ENCODE measurements around the gene HOXB9. TPM values are rescaled to one million over a fixed set of nuclear protein-coding genes. Genes with fewer than 3 reads are reported as not detected.

HOXB9 gene
- total RNA-seq, 1 donor from 2014 or later = 0.13 TPM

DNA sequence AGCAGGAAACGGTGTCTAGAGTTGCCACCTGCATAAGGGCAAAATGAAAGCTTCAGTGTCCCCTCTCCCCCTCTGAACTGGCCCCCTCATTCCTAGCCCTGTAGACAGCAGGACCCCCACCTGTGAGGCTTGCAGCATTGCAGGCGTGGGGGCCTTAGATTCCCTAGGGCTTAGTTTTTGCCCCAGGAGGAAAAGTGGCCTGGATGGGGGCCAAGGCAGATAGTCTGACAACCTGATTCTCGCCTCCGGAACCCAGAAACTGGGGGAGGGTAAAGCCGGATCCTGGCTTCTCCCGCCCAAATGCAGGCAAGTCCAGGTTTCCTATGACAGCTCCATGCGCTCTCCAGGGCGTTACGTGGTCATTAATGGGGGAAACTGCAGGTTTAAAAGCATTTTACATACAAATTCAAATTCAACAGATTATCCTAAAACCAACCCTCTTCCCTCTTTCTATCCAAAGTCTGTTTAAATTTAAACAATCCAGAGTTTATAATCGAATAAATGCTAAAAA lies 20.7 kb downstream of the HOXB9 start:
- POLR2A ChIA-PET = no interaction called here
- Mint-ChIP-seq H3K9me3 (no peaks in the 10 kb centered on the region), H3K27me3 (peaks cover 55% of the 10 kb centered on the region), H3K27ac (no peak overlapping the region), H3K4me1 (peaks cover 6% of the 10 kb centered on the region), H3K36me3 (ENCODE audit: low read depth) (no peaks in the 10 kb centered on the region), H3K4me3 (no peak overlapping the region)
- no peak for ATAC-seq (ENCODE audit: low read depth)
- intact Hi-C loops (cut with micrococcal nuclease) = no loop called here
- CTCF ChIA-PET = interaction anchor here (2.0 kb wide), 1 partner anchor 13 kb away, joined by 9 read pairs; no protein-coding TSS in a partner anchor
- DNase-seq = no peak
- TF ChIP-seq, protein P1, sequence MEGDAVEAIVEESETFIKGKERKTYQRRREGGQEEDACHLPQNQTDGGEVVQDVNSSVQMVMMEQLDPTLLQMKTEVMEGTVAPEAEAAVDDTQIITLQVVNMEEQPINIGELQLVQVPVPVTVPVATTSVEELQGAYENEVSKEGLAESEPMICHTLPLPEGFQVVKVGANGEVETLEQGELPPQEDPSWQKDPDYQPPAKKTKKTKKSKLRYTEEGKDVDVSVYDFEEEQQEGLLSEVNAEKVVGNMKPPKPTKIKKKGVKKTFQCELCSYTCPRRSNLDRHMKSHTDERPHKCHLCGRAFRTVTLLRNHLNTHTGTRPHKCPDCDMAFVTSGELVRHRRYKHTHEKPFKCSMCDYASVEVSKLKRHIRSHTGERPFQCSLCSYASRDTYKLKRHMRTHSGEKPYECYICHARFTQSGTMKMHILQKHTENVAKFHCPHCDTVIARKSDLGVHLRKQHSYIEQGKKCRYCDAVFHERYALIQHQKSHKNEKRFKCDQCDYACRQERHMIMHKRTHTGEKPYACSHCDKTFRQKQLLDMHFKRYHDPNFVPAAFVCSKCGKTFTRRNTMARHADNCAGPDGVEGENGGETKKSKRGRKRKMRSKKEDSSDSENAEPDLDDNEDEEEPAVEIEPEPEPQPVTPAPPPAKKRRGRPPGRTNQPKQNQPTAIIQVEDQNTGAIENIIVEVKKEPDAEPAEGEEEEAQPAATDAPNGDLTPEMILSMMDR (IDR thresholded peaks at IDR 0.05) = no peak

GRCh38 chr17:48604770-48605329 lies 21.3 kb downstream of the HOXB9 start, which contains the start of gene HOXB6:
HOXB6 (minus strand) TSS chr17:48604986; CDS start chr17:48598150, 6,836 bp downstream.
- no peak for ATAC-seq (ENCODE audit: low read depth)
- peak within 1 kb of the TSS; percentile 20 for H3K4me3 Mint-ChIP-seq
- no peak for DNase-seq
- ChIA-PET CTCF (interaction anchor here (0.8 to 2.0 kb wide), 3 partner anchors 8 to 271 kb away, joined by 3 to 9 read pairs (median 4); no protein-coding TSS in a partner anchor), POLR2A (interaction anchor here (0.7 kb wide), 1 partner anchor 274 kb away, joined by 14 read pairs; no protein-coding TSS in a partner anchor)
- H3K9me3 Mint-ChIP-seq = no peaks in the 10 kb centered on the region
- H3K27ac Mint-ChIP-seq = no peak within 1 kb of the TSS
- intact Hi-C loops (cut with micrococcal nuclease) = no loop called here
- TF ChIP-seq, protein P1 (IDR thresholded peaks at IDR 0.05) = no peak
- H3K27me3 Mint-ChIP-seq = peaks cover 60% of the 10 kb centered on the region
- no peaks in the 10 kb centered on the region for H3K36me3 Mint-ChIP-seq (ENCODE audit: low read depth)
- H3K4me1 Mint-ChIP-seq = peaks cover 6% of the 10 kb centered on the region

DNA sequence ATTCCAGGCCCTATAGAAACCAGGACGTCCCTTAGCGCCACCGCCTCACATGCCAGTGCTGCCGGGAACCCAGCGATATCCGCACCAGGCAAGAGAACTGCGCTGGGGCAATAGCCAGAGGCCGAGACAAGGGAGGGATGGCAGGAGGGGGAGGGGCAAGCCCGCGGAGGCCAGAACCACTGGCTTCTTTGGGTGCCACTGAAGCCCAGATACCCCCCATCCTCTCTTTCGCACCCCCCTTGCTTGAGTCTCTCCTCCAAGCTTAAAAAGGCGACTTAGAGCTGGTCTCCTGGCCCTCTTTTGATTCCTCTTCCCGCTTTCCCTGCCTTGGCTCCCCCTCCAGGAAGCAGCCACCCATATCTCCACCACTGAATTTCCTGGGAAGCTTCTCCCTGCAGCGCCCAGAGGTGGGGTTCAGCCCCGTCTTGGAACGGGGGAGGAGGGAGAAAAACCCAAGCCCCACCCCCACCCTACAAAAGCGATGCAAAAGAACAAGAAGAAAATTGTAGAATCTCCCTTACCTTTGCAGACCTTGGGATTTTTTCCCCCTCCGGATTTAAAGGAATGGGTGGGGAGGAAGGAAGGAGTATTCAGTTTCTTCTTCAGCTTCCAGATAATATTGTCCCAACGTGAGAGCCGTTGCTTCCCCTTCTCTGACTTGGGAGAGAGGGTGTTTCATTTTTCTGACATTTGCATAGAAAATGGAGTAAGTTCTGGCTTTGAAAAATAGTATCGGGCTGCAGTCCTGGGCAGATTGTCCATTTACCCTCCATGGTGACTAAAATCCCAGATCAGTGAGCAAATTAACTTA lies 22.0 kb downstream of the HOXB9 start:
- TF ChIP-seq, protein P1 (IDR thresholded peaks at IDR 0.05) = no peak
- H3K36me3 Mint-ChIP-seq (ENCODE audit: low read depth) = no peaks in the 10 kb centered on the region
- H3K27ac Mint-ChIP-seq = no peak overlapping the region
- ChIA-PET CTCF (interaction anchor here (0.7 to 0.9 kb wide), 3 partner anchors 9 to 271 kb away, joined by 3 to 5 read pairs (median 4); no protein-coding TSS in a partner anchor), POLR2A (interaction anchor here (0.7 kb wide), 1 partner anchor 275 kb away, joined by 14 read pairs; no protein-coding TSS in a partner anchor)
- H3K4me3 Mint-ChIP-seq = no peak overlapping the region
- DNase-seq = no peak
- no peaks in the 10 kb centered on the region for H3K9me3 Mint-ChIP-seq
- intact Hi-C loops (cut with micrococcal nuclease) = no loop called here
- no peak for ATAC-seq (ENCODE audit: low read depth)
- H3K27me3 Mint-ChIP-seq = peaks cover 64% of the 10 kb centered on the region
- peaks cover 6% of the 10 kb centered on the region for H3K4me1 Mint-ChIP-seq

DNA sequence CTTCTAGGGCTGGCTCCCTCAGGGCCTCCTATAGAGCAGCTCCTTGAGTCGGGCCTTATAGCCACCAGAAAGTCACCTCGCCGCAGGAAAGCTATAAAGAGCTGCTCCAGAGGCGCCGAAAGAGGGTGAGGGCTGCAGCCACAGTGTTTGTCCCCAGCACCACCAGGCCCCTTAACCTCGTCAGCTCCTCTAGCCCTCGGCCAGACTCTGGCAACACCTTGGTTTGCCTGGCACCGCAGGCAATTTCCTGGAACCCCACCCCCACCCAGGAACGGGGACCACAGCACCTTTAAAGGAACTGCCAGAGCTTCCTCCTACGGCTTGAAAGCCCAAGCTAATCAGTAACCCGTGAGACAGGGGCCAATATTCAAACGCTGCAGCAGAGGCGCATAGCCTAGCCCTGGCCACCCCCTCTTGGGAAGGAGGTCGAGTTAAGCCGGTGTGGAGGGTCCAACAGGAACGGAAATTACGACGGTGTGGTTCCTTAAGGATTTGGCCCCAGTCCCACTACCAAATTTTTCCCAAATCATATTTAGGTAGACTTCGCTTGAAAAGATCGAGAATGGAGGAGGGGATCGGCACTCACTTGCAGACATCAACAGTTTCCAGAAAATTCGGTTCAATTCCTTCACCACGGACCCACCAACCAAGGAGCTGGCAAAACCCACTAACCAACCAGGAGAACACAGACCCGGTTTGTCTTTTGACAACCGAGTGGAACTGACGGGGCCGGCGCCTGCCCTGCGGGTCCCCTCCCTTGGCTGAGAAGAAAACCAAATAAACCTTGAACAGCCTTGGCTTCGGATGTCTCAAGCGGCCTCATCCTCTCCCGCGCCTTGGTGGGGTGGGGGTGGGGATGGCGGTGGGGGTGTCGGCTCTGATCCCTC lies 24.4 kb downstream of the HOXB9 start:
- TF ChIP-seq, protein P1 (IDR thresholded peaks at IDR 0.05) = no peak
- no peak for DNase-seq
- H3K27ac Mint-ChIP-seq = no peak overlapping the region
- H3K4me3 Mint-ChIP-seq = no peak overlapping the region
- ChIA-PET POLR2A (interaction anchor here (0.6 to 1.4 kb wide), 5 partner anchors 8 to 576 kb away, joined by 3 to 7 read pairs (median 5); no protein-coding TSS in a partner anchor), CTCF (interaction anchor here (0.8 to 1.5 kb wide), 4 partner anchors 20 to 307 kb away, joined by 3 to 5 read pairs (median 3); no protein-coding TSS in a partner anchor)
- H3K4me1 Mint-ChIP-seq = peaks cover 20% of the 10 kb centered on the region
- H3K9me3 Mint-ChIP-seq = no peaks in the 10 kb centered on the region
- peaks cover 72% of the 10 kb centered on the region for H3K27me3 Mint-ChIP-seq
- no peaks in the 10 kb centered on the region for H3K36me3 Mint-ChIP-seq (ENCODE audit: low read depth)
- intact Hi-C loops (cut with micrococcal nuclease) = no loop called here
- no peak for ATAC-seq (ENCODE audit: low read depth)
